HepG2 (cell line): Measurements from ENCODE around the gene MAGEH1. TPM values are rescaled to one million over a fixed set of nuclear protein-coding genes. Genes with fewer than 3 reads are reported as not detected.
"Not testable (repeated sequence)": the region's sequence is repeated elsewhere in the genome, so short reads cannot be mapped to it uniquely, and the experiment has no call there.

Source experiments
- ATAC-seq: fragments of 200-7000 bp; cut with Tn5 transposase; 3 replicates; pipeline ENCODE4 v1.9.1; 2020; ENCODE audit warnings: mild to moderate bottlenecking, moderate library complexity
- BruUV-seq: library from RNA; stranded (reverse); fragments of 400-500 nt; replicated peaks from 2 replicates; lab custom pipeline; 2021; lab: Mats Ljungman, UMichigan
- CTCF ChIA-PET: fragments of 300-600 bp; formaldehyde crosslinking; extraction: SDS; loops from one replicate; lab custom pipeline; 2021; ENCODE audit warnings: low total read pairs, inconsistent platforms, low intra/inter-chr PET ratio; lab: Yijun Ruan, JAX
- POLR2A ChIA-PET: fragments of 350-600 bp; sonication (Branson Sonifier 250); formaldehyde crosslinking; loops from one replicate; lab custom pipeline; 2020; ENCODE audit warnings: antibody characterized with exemption, inconsistent platforms; lab: Yijun Ruan, JAX
- DNase-seq: peaks from one replicate; pipeline ENCODE4 v3.0.0-alpha.2; 2015; ENCODE audit warnings: low spot score
- FAIRE-seq: peaks from 3 replicates; lab custom pipeline; 2011; peaks lifted over from hg19 to GRCh38; lab: Jason Lieb, UNC
- H2AFZ ChIP-seq: one replicate; pipeline ENCODE4 v1.6.1; 2011; ENCODE audit warnings: low read length, inconsistent platforms
- H3K27ac ChIP-seq: fragments of 300-600 bp; 3 replicates; pipeline ENCODE4 v1.8.0; 2011; ENCODE audit warnings: mixed run types, mild to moderate bottlenecking, mixed read lengths, low read length, inconsistent platforms; ENCODE audit not compliant: insufficient read depth; ENCODE audit errors: extremely low read length
- H3K27me3 ChIP-seq, 2 experiments: fragments of 200-600 bp in 1 of 2; 2 replicates in 1 of 2; 3 replicates in 1 of 2; pipeline versions ENCODE4 v1.6.0 to v1.8.0; 2011; ENCODE audit warnings: low read length in 2 of 2, mild to moderate bottlenecking in 2 of 2, moderate library complexity in 2 of 2, inconsistent platforms in 1 of 2; ENCODE audit not compliant: insufficient read depth in 2 of 2, control insufficient read depth in 1 of 2
- H3K36me3 ChIP-seq, 2 experiments: fragments of 200-600 bp in 1 of 2; replicated peaks in 1 of 2; 2 replicates in 1 of 2; 3 replicates in 1 of 2; pipeline versions ENCODE4 v1.5.1 to v1.8.0; 2011; ENCODE audit warnings: low read length in 2 of 2, inconsistent platforms in 1 of 2; ENCODE audit not compliant: insufficient read depth in 2 of 2, control insufficient read depth in 1 of 2
- H3K4me1 ChIP-seq: 2 replicates; pipeline ENCODE4 v1.5.1; 2012; ENCODE audit warnings: low read length, inconsistent platforms; ENCODE audit not compliant: insufficient read depth
- H3K4me2 ChIP-seq: 2 replicates; pipeline ENCODE4 v1.6.0; 2011; ENCODE audit warnings: low read depth, low read length, inconsistent platforms
- H3K4me3 ChIP-seq, 3 experiments: fragments of 200-600 bp in 1 of 3; sonication (generic), shearing (Covaris generic) in 1 of 3; replicated peaks in 1 of 3; 2 replicates each; pipeline ENCODE4 v1.5.1; 2011 to 2016; ENCODE audit warnings: low read length in 3 of 3, inconsistent platforms in 2 of 3, low read depth in 2 of 3, mild to moderate bottlenecking in 2 of 3, control low read depth in 1 of 3, mixed read lengths in 1 of 3; ENCODE audit not compliant: insufficient read depth in 1 of 3
- H3K79me2 ChIP-seq: one replicate; pipeline ENCODE4 v1.6.1; 2011; ENCODE audit warnings: low read length, inconsistent platforms; ENCODE audit not compliant: insufficient read depth
- H3K9ac ChIP-seq: 2 replicates; pipeline ENCODE4 v1.6.0; 2011; ENCODE audit warnings: mild to moderate bottlenecking, low read depth, low read length, inconsistent platforms; ENCODE audit not compliant: insufficient read depth
- H3K9me3 ChIP-seq: 2 replicates; pipeline ENCODE4 v1.5.1; 2012; ENCODE audit warnings: mild to moderate bottlenecking, low read length
- H4K20me1 ChIP-seq: 2 replicates; pipeline ENCODE4 v1.6.0; 2011; ENCODE audit warnings: inconsistent platforms, mild to moderate bottlenecking, low read length, moderate library complexity; ENCODE audit not compliant: insufficient read depth
- WGBS: methylation state at CpG from one replicate; pipeline ENCODE4 v1.1.6; 2017; ENCODE audit warnings: low lambda C conversion rate; 5-methylcytosine and 5-hydroxymethylcytosine counted together
- in situ Hi-C: cut with HindIII; loops from 2 replicates; pipeline ENCODE4 v1.10.0; 2017; ENCODE audit warnings: low pct_unique_long_range_greater_than_20kb; ENCODE audit not compliant: extremely low pct_ligation_motif_present
- intact Hi-C: fragments of 100-400 bp; cut with micrococcal nuclease; formaldehyde crosslinking; loops from one replicate; pipeline ENCODE4 v1.10.0; 2022; ENCODE audit not compliant: unreplicated experiment
- polyA plus RNA-seq, 8 experiments: library from polyadenylated mRNA; depleted of rRNA in 3 of 8; stranded (reverse) in 7 of 8; unstranded in 1 of 8; fragments of >200 nt; fragmentation: Illumina TruSeq in 4 of 8; extraction: Trizol in 4 of 8; gene quantifications; 2 replicates each; pipeline versions ENCODE4 v1.2.1 to v1.2.3, GENCODE V29; 2011 to 2016; ENCODE audit warnings: low read depth in 4 of 8, missing spikeins in 1 of 8, mixed read lengths in 1 of 8; ENCODE audit not compliant: insufficient read depth in 1 of 8
- total RNA-seq, 5 experiments: library from RNA; depleted of rRNA; stranded (reverse); fragments of >200 nt; fragmentation: Illumina TruSeq; extraction: Trizol; gene quantifications; 2 replicates each; pipeline ENCODE4 v1.2.3, GENCODE V29; 2016; ENCODE audit warnings: low read depth in 1 of 5

The MAGEH1 gene
- total and polyA plus RNA-seq, 2 of the 13 experiments (the other 11 are each of a cell fraction or from before 2014, with no cell fraction given), result 3.8 to 5.0 TPM

- POLR2A ChIA-PET, H4K20me1 ChIP-seq, H3K36me3 ChIP-seq, in situ Hi-C loops, H3K4me3 ChIP-seq, H3K4me1 ChIP-seq, H3K9me3 ChIP-seq, H3K27me3 ChIP-seq, H3K4me2 ChIP-seq, H3K9ac ChIP-seq, H2AFZ ChIP-seq, DNase-seq, BruUV-seq, FAIRE-seq, CTCF ChIA-PET, ATAC-seq, H3K79me2 ChIP-seq, H3K27ac ChIP-seq, intact Hi-C loops: not testable (repeated sequence)
- WGBS, result no CpG with 5 or more reads among the region's 6 CpGs
Measured at GRCh38 chrX:55455708-55456107, 3.8 kb downstream of the MAGEH1 start.

- H3K27ac ChIP-seq, BruUV-seq, ATAC-seq, H3K27me3 ChIP-seq, CTCF ChIA-PET, H3K36me3 ChIP-seq, DNase-seq, H3K4me3 ChIP-seq, in situ Hi-C loops, H3K9ac ChIP-seq, H3K79me2 ChIP-seq, H3K4me2 ChIP-seq, intact Hi-C loops, H2AFZ ChIP-seq, H4K20me1 ChIP-seq, H3K9me3 ChIP-seq, POLR2A ChIA-PET, H3K4me1 ChIP-seq: not testable (repeated sequence)
- FAIRE-seq, result peak; percentile 39
- no CpG with 5 or more reads among the region's 5 CpGs for WGBS
Measured at GRCh38 chrX:55459426-55459825, 7.5 kb downstream of the MAGEH1 start.

GRCh38 chrX:55459926-55460325 is 8.0 kb downstream of the MAGEH1 start:
- FAIRE-seq, in situ Hi-C loops: not testable (repeated sequence)

GRCh38 chrX:55464050-55464449 is 12.1 kb downstream of the MAGEH1 start:
- H3K4me2 ChIP-seq, DNase-seq, H3K79me2 ChIP-seq, H3K27ac ChIP-seq, in situ Hi-C loops, intact Hi-C loops, BruUV-seq, ATAC-seq, H3K9me3 ChIP-seq, H3K36me3 ChIP-seq, H2AFZ ChIP-seq, POLR2A ChIA-PET, H3K4me1 ChIP-seq, FAIRE-seq, H3K4me3 ChIP-seq, H4K20me1 ChIP-seq, H3K9ac ChIP-seq, CTCF ChIA-PET, H3K27me3 ChIP-seq: not testable (repeated sequence)
- WGBS, result no CpG with 5 or more reads among the region's 5 CpGs

More at GRCh38 chrX:55459926-55460325, 8.0 kb downstream of the MAGEH1 start:
- H3K4me1 ChIP-seq, H3K4me2 ChIP-seq, BruUV-seq, H4K20me1 ChIP-seq, H3K9ac ChIP-seq, H2AFZ ChIP-seq, H3K4me3 ChIP-seq, H3K27ac ChIP-seq, intact Hi-C loops, POLR2A ChIA-PET, H3K36me3 ChIP-seq, H3K9me3 ChIP-seq, H3K27me3 ChIP-seq, ATAC-seq, DNase-seq, CTCF ChIA-PET, H3K79me2 ChIP-seq: not testable (repeated sequence)
- no CpG with 5 or more reads among the region's 4 CpGs for WGBS
